Ascending aorta (tissue), 2 donors: ENCODE data around the gene PRKAG2. TPM values are rescaled to one million over a fixed set of nuclear protein-coding genes. Genes with fewer than 3 reads are reported as not detected.

ENCODE experiments used
- DNase-seq, 2 donors: peaks; one replicate each; pipeline ENCODE4 v3.0.0-alpha.2; 2019; ENCODE audit warnings: low spot score in 2 of 2
- H3K27ac ChIP-seq, 2 donors: fragments of 200-600 bp; sonication (generic); one replicate each; pipeline ENCODE4 v1.5.1; 2016 to 2017; ENCODE audit warnings: mild to moderate bottlenecking in 1 of 2
- H3K27me3 ChIP-seq: fragments of 200-600 bp; sonication (generic); one replicate; pipeline ENCODE4 v1.5.1; 2017
- H3K36me3 ChIP-seq, 2 donors: fragments of 200-600 bp; sonication (generic); one replicate each; pipeline ENCODE4 v1.5.1; 2016
- H3K4me1 ChIP-seq, 2 donors: fragments of 200-600 bp; sonication (generic); one replicate each; pipeline ENCODE4 v1.5.1; 2016 to 2017; ENCODE audit warnings: mild to moderate bottlenecking in 1 of 2
- H3K4me3 ChIP-seq, 2 donors: fragments of 200-600 bp; sonication (generic); one replicate each; pipeline ENCODE4 v1.5.1; 2016 to 2017; ENCODE audit warnings: mild to moderate bottlenecking in 1 of 2
- H3K9me3 ChIP-seq, 2 donors: fragments of 200-600 bp; sonication (generic); one replicate each; pipeline ENCODE4 v1.5.1; 2016
- CTCF ChIP-seq, 3 experiments: fragments of 200-600 bp in 2 of 3; fragments of 450-650 bp in 1 of 3; sonication (generic) in 2 of 3; IDR thresholded peaks; one replicate each; pipeline ENCODE4 v1.5.1; 2016 to 2019; ENCODE audit warnings: antibody characterized with exemption in 3 of 3, mild to moderate bottlenecking in 1 of 3, moderate library complexity in 1 of 3
- intact Hi-C: fragments of 100-400 bp; cut with DNase I; formaldehyde crosslinking; loops from one replicate; pipeline ENCODE4 v1.15.1; 2023
- total RNA-seq: library from RNA; depleted of rRNA; stranded (reverse); fragments of >200 nt; gene quantifications from one replicate; pipeline ENCODE4 v1.1.0, GENCODE V29; 2016

PRKAG2 gene
- total RNA-seq, 1 donor from 2014 or later = 26.7 TPM

DNA sequence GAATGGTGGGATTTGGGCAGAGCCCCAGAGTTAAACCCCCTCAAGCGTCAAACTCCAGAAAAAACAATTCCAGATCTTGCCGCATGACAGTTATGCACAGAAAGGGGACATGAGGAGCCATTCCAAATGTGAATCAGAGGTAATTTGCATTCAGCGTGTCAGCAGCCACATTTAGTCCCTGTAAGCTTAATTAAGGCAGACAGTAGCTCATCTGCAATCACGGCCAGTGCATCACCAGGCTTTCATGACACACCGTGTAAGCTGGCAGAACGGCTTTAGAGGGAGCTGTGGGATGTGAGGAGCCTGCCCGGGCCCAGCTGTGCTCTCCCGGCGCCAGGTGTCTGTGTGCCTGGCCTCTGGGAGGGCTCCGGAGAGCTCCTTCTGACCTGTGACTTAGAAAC lies 18.7 kb upstream of the PRKAG2 start:
- TF ChIP-seq CTCF (IDR thresholded peaks at IDR 0.05) = no peak

GRCh38 chr7:151895008-151895630 lies 18.2 kb upstream of the PRKAG2 start:
- no peaks in the 10 kb centered on the region for H3K36me3 ChIP-seq
- H3K9me3 ChIP-seq = no peaks in the 10 kb centered on the region
- TF ChIP-seq CTCF (IDR thresholded peaks at IDR 0.05) = no peak
- no peaks in the 10 kb centered on the region for H3K27me3 ChIP-seq
- no peak overlapping the region for H3K27ac ChIP-seq
- H3K4me3 ChIP-seq = no peak overlapping the region
- intact Hi-C loops = no loop called here
- peak in 1 of 2 donors; percentile 42 for DNase-seq
- no peaks in the 10 kb centered on the region for H3K4me1 ChIP-seq

More for the DNA sequence above, 18.7 kb upstream of the PRKAG2 start:
- Histone ChIP-seq H3K27ac (no peak overlapping the region), H3K36me3 (no peaks in the 10 kb centered on the region), H3K9me3 (no peaks in the 10 kb centered on the region), H3K4me1 (no peaks in the 10 kb centered on the region), H3K4me3 (no peak overlapping the region), H3K27me3 (no peaks in the 10 kb centered on the region)
- peak in 1 of 2 donors; percentile 57 for DNase-seq
- intact Hi-C loops = no loop called here

DNA sequence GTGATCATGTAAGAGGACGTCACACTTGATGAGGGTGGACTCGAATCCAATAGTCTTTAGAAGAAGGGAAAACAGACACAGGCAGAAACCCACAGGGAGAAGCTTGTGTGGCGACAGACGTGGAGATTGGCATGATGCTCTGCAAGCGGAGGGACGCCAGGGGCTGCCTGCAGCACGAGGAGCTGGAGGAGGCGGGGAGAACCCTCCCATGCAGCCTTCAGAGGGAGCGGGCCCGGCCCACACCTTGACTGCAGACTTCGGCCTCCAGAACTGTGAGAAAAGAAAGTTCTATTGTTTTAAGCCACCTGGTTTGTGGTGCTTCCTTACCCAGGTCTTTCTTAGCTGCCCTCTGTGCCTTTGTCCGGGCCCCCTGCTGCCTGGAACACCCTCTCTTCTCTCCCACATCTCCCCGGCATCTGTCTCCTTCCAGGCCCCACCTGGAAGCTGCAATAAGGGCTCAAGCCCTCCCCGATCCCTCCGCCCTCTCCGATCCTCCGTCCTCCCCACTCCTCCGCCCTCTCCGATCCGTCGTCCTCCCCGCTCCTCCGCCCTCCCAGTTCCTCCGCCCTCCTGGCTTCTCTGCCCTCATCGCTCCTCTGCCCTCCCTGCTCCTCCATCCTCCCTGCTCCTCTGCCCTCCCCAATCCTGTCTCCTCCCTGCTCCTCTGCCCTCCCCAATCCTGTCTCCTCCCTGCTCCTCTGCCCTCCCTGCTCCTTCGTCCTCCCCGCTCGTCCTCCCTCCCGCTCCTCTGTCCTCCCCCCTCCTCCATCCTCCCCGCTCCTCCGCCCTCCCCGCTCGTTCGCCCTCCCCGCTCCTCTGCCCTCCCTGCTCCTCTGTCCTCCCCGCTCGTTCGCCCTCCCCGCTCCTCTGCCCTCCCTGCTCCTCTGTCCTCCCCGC lies 17.4 kb upstream of the PRKAG2 start:
- no peak for TF ChIP-seq CTCF (IDR thresholded peaks at IDR 0.05)
- Histone ChIP-seq H3K36me3 (no peaks in the 10 kb centered on the region), H3K27me3 (no peaks in the 10 kb centered on the region), H3K4me1 (no peaks in the 10 kb centered on the region), H3K4me3 (no peak overlapping the region), H3K27ac (no peak overlapping the region), H3K9me3 (no peaks in the 10 kb centered on the region)
- peak in 1 of 2 donors; percentile 38 for DNase-seq
- intact Hi-C loops = no loop called here

GRCh38 chr7:151893405-151893923 lies 16.5 kb upstream of the PRKAG2 start:
- intact Hi-C loops = no loop called here
- TF ChIP-seq CTCF (IDR thresholded peaks at IDR 0.05) = no peak
- Histone ChIP-seq H3K9me3 (no peaks in the 10 kb centered on the region), H3K4me3 (no peak overlapping the region), H3K36me3 (no peaks in the 10 kb centered on the region), H3K27ac (no peak overlapping the region), H3K4me1 (no peaks in the 10 kb centered on the region), H3K27me3 (no peaks in the 10 kb centered on the region)
- DNase-seq = peak in 1 of 2 donors; percentile 37

DNA sequence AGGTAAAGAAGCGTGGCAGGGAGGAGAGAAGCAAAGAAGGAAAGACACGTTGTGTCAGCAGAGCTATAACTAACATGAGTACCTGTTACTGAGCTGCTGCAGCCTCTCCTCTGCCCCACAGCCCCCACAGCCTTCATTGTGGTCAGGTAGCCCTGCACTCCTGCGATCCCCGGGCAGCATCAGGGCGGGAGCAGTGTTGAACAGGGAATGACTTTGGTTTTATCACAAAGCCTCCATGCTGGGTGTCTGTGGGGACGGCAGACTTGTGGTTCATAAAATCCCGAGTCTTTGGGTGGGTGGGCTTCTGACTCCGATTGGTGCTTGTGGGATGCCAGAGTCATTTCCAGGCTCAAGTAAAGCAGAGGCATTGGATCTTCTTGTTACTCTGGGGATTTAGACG lies 14.8 kb upstream of the PRKAG2 start:
- H3K4me1 ChIP-seq = no peaks in the 10 kb centered on the region
- no peaks in the 10 kb centered on the region for H3K36me3 ChIP-seq
- no peaks in the 10 kb centered on the region for H3K27me3 ChIP-seq
- H3K9me3 ChIP-seq = no peaks in the 10 kb centered on the region
- intact Hi-C loops = no loop called here
- H3K4me3 ChIP-seq = no peak overlapping the region
- no peak for TF ChIP-seq CTCF (IDR thresholded peaks at IDR 0.05)
- DNase-seq = peak in 1 of 2 donors; percentile 55
- no peak overlapping the region for H3K27ac ChIP-seq
